CMK (cell line): ENCODE data around the gene RFTN2.

Experiments used
- DNase-seq: peaks from one replicate; pipeline ENCODE4 v3.0.0-alpha.2; 2010; ENCODE audit warnings: low read depth

The RFTN2 gene

GRCh38 chr2:197674591-197674990 lies 796 bp downstream of the RFTN2 start:
- no peak for DNase-seq

GRCh38 chr2:197674060-197674459 lies 1.3 kb downstream of the RFTN2 start:
- DNase-seq: no peak

DNA sequence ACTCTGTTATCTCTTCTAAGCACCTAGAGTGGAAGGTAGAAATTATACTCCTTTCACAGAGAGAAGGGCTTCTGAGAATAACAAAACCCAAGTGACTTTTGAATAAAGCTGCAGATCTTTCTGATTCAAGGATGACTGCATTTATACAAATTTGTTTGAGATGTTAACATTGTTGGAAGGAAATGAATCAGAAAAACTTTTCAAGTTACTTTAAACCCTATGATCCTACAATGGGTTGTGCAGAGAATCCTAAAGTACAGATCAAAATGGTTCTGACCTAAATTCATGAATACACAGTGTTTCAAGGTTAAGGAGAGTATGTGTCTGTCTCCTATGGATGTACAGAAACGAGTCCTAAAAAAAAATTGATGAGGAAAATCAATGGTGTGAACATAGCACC lies 1.8 kb downstream of the RFTN2 start:
- no peak for DNase-seq

- DNase-seq: no peak
These were observed 2.3 kb downstream of the RFTN2 start for GRCh38 chr2:197673106-197673505.

GRCh38 chr2:197672371-197672893 lies 3.0 kb downstream of the RFTN2 start:
- no peak for DNase-seq

- no peak for DNase-seq
These were observed 6.3 kb downstream of the RFTN2 start for GRCh38 chr2:197669077-197669476.

DNA sequence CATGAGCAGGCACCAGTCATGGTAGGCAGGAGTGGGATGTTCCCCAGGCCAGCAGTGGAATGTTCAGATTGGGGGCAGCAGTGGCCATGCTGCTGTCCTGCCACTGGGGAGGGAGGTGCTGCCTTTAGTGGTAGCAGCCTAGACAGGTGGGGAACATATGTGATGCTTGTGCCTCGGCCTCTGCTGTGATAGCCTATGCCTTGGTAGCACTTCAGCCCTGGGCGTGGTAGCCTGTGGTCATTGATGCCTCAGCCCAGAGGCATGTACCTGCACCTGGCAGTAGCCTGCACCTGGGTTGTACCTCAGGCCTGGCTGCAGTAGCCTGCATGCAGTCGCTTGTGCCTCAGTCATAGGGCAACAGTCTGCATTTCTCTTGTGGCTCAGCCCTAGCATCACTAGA lies 7.1 kb downstream of the RFTN2 start:
- DNase-seq: no peak

DNA sequence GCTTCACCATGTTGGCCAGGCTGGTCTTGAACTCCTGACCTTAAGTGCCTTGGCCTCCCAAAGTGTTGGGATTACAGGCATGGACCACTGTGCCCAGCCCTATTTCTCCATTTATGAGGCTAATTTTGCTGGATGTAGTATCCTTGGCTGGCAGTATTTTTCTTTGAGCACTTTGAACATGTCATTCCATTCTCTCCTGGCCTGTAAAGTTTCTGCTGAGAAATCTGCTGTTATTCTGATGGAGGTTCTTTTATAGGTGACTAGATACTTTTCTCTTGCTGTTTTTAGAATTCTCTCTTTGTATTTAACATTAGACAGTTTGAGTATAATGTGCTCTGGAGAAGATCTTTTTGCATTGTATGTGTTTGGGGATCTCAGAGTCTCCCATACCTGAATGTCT lies 9.1 kb downstream of the RFTN2 start:
- DNase-seq: no peak

DNA sequence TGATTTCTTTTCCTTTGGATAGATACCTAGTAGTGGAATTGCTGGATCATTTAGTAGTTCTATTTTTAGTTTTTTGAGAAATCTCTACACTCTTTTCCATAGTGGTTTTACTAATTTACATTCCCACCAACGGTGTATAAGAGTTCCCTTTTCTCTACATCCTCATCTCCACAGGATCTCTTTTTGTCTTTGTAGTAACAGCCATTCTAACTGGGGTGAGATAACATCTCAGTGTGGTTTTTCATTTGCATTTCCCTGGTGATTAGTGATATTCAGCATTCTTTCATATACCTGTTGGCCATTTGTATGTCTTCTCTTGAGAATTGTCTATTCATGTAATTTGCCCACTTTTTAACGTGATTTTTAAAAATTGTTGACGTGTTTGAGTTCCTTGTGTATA lies 13.8 kb downstream of the RFTN2 start:
- no peak for DNase-seq

- DNase-seq: no peak
These were observed 17.8 kb downstream of the RFTN2 start for GRCh38 chr2:197657562-197657961.

- peak; percentile 7 for DNase-seq
These were observed 27.3 kb downstream of the RFTN2 start for GRCh38 chr2:197647961-197648690.

GRCh38 chr2:197641666-197642065 lies 33.7 kb downstream of the RFTN2 start:
- no peak for DNase-seq

DNA sequence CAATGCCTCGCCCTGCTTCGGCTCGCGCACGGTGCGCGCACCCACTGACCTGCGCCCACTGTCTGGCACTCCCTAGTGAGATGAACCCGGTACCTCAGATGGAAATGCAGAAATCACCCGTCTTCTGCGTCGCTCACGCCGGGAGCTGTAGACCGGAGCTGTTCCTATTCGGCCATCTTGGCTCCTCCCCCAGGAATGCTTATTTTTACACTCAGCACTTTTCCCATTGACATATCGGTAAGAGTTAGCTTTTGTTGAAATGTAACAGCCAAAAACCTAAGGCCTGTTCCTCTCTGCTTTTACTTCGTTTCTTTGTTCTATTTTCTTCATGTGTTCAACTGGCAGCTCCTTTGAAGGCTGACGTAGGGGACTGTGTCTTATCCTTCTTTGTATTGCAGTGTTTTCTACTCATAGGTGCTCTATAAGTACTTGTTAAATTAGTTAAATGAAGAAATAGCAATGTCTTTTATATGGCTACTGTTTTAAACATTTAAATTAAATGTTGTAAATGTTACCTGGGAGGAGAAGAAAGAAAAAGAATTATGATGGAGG lies 34.7 kb downstream of the RFTN2 start:
- DNase-seq: peak; percentile 4

- DNase-seq: no peak
These were observed 42.2 kb downstream of the RFTN2 start for GRCh38 chr2:197633109-197633657.

DNA sequence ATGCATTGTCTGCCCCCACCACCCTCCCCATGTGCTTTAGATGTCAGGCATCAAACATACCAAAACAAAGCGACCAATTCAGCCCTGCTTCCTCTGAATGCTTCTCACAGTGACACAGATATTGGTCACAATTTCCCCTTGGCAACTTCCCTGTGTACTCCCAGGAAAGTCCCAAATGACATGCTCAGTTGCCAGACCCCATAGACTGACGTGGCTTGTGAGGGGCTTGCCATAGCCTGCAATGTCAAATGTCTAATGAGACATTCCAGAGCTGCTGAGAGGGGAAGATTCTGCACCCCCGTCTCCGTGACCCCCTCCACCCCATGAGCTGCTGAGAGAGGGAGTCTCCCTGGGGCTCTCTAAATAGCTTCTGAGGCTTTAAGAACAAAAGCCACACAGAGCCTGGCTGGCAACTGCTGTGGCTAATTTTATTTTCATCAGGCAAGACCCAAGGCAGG lies 47.3 kb downstream of the RFTN2 start:
- DNase-seq: no peak

DNA sequence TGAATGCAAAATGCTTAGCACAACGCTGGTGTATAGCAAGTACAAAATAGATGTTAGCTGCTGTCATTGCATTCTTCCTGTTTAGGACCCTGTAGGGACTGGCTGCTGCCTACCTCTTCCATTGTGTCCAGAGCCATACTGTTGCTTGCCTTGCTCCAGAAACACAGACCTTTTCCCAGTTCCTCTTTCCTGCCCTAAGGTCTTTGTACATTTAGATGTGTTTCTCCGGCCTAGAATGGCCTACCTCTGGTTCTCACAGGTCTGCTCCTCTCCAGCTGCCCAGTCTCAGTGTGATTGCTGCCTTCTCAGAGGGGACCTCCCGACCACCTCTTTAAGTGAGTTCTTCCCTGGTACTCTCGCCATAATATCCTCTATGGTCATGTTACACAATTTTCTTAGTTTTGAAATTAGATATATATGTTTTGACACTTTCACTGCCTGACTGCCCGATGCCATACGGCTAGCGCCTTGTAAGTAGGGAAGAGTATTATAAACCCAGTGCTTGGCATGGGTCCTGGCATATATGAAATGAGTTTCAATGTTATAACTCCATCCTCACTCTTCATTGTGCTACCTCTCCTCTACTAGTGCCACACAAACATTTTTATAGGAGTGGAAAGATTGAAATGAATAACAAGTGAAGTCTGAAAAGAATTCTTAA lies 48.3 kb downstream of the RFTN2 start:
- DNase-seq: no peak

DNA sequence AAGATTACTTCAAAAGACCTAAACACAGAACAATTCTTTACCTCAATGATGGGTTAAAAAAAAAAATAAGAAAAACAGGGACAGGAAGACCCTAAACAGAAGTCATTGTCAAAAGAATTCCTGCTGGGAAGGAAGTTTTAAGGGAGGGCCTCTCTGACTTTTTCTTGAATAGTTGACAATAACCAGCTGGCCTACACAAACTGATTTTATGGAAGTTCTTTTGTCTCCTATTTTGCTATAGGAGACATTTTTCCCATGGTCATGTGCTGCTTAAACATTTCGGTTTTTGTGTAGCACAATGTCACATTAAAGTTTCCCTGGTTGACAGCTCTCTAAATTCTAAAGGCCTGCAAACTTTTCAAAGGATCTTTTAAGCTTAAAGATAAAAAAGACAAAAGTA lies 55.3 kb downstream of the RFTN2 start:
- no peak for DNase-seq

DNA sequence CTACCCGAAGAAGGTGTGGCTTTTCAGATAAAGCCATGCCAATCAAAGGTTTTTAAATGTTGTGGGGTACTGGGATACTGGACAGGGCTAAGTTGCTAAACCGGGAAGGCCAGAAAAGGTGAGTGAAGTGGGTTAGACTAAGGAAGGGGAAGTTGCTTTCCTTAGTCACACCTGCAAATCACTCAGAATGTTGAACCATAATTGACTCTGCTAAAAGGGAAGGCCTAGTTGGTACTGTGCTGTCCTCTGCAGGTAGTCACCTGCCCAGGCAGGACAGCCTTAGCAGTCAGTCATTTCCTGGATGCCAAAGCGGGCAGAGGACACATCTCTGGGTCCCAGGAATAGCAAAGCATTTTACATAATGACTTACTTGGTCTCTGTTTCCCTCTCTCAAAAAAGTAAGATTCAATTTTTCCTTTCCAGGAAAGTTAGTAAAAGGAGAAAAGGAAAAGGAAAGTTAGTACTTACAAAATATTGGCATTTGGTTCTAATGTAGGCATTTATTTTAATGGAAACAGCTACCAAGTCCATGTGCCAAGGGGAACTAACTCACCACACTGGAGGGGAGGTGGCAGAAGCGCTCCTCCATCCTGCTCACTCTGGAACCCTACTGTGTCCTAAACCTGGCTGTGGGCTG lies 60.3 kb downstream of the RFTN2 start:
- DNase-seq: no peak

- DNase-seq: no peak
These were observed 60.9 kb downstream of the RFTN2 start for GRCh38 chr2:197614532-197614931.

DNA sequence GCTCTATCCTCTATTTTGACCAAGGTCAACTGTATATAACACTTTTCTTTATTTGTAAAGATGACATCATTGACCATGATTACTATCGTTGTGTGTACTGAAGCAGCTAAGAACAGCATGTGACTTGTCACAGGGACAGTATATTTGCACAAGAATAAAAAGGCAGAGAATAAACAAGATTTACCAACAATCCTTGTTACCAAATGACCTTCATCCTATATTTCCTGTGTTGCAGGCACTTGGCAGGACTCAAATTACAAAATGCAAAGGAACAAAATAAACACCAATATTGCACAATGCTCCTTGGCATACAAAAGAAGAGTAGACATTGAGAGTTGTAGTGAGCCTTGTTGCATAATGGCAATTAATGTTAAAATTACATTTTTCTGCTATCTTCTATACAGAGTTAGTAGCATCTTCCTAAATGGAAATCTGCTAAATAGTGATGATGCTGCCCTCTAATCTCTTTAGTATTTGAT lies 61.8 kb downstream of the RFTN2 start:
- DNase-seq: no peak

DNA sequence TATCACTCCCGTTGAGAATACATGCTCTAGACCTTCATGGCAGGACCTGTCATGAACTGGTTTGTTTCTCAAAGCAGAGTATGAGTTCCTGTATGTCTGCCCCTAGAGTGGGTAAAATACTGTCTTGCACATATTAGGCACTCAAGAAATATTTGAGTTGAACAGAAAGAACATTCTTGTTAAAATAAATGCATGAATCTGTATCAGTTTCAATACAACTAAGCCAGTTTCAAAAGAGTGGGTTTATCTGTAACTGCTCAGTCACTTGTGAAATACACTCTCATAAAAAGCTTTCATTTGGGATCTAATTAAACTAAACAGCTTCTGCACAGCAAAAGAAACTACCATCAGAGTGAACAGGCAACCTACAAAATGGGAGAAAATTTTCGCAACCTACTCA lies 69.2 kb downstream of the RFTN2 start:
- no peak for DNase-seq

DNA sequence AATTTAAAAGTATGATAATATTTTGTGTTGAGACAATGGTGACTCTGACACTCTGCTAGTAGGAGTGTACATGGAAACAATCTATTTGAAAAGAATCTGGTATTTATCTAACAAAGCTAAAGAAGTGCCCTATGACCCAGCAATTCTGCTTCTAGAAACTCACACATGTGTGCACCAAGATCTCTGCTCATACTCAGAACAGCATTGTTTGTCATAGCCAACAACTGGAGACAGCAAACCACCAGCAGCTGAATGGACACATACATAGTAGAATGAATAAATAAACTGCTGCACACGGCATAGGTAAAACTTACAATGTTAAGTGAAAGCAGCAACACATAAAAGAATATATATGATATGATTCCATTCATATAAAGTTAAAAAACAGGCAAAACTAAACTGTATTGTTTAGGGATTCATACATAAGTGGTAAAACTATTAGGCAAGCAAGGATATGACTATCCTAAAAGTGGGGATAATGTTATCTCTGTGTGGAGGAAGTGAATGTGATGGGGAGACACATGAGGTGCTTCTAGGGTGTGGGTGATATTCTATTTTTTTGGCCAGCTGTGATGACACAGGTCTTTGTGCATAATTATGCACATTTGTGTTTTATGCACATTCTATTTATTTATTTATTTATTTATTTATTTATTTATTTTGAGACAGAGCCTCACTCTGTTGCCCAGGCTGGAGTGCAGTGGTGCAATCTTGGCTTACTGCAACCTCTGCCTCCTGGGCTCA lies 71.1 kb downstream of the RFTN2 start:
- DNase-seq: no peak
